NCI-H510A treated with DMSO at 0.1 percent for 48 hours (cell line): ENCODE results near the gene TTLL8.
"Not testable (repeated sequence)": the region's sequence is repeated elsewhere in the genome, so short reads cannot be mapped to it uniquely, and the experiment has no call there.

Experiments used
- DNase-seq: peaks from one replicate; lab custom pipeline; 2025; lab: John Stamatoyannopoulos, UW

Gene TTLL8

DNA sequence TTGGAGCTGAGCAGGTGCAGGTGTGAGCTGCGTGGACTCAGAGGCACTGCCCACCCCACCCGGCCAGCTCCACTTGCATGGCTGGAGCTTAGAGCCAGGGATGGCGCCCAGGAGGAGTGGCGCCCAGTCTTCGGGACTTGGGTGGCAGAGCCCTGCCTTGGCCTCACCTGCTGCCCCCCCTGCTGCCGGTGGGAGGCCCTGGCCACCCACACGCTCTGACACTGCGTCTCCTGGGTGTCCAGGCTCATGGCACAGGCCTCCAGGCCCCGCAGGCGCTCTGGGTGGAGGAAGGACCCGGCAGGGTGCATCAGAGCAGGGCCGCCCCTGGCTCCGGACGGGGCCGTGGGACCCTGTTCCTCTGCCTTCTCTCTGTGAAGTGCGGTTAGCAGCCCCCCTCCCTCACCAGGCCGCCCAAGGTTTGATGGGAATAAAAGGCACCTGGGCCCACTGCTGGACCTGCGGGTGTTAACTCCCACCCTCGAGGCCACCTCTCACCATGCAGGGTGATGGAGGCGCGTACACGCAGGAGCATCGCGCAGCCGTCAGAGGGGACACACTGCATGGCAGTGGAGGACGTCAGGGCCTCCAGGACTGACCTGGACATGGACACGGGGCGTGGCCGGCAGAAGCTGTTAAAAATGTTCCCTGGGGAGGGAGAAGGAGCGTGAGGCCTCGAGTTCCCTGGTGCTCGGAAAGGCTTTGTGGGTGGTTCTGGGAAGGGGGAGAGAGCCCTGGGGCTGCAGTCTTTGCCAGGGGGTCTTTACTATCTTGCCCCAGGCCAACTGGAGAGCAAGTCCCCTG lies 57.3 kb downstream of the TTLL8 start:
- no peak for DNase-seq

DNA sequence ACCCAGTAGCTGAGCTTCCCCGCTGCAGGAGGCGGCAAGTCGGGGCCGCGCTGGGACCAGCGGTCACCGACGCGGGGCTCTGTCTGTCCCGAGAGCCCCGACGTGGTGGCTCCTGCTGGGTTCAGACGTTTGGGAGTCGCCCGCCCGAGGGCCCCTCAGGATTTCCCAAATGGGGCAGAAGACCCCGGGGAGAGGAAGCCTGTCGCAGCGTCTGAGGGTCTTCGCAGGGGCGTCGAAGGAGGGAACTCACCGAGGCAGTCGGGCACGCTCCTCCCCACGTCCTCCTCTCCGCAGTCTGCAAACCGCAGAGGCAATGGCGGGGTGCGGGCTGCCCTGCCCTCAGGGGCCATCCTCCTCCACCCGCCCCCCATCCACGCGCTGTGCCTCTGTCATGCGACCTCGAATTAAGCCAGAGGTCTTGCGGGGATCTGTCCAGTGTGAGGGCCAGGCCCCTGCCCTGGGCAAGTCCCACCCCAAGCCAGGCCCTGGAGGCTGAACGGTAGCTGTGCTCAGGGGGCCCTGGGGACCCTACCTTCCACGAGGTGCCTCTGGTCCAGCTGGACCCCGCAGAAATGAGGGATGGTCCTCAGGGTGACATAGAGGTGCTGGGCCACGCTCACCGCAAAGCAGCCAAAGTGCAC lies 58.0 kb downstream of the TTLL8 start:
- no peak for DNase-seq

DNA sequence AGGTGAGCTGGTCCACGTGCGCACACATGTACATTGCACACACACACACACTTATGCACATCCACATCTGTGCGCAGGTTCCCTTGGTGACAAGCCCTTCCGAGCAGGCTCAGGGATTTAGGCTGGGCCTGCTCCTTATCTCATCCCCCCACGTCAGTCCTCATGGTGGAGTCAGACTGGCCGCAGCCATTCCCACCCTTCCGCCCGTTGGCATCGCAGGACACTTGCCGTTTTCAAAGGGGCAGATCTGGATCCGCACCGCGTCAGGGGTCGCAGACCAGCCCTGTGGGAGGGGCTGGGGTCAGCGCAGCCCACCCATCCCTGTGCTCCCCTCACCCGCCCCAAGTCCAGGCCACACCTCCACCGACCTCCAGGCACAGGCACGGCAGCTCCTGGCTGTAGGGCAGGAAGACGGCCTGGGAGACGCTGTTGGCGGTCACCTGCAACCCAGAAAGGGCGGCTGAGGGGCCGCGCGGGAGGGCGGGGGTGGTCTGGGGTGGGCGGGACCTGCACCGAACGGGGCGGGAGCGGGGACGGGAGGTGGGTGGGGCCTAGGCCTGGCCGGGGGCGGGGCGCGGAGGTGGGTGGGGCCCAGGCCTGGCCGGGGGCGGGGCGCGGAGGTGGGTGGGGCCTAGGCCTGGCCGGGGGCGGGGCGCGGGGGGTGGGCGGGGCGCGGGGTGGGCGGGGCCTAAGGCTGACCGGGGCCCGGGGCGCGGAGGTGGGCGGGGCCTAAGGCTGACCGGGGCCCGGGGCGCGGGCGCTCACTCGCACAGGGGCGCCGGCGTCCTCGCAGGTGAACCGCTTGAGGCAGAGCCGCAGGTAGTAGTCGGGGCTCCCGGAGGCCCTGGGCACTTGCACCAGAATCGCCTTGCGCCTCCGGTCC lies 58.8 kb downstream of the TTLL8 start:
- no peak for DNase-seq

DNA sequence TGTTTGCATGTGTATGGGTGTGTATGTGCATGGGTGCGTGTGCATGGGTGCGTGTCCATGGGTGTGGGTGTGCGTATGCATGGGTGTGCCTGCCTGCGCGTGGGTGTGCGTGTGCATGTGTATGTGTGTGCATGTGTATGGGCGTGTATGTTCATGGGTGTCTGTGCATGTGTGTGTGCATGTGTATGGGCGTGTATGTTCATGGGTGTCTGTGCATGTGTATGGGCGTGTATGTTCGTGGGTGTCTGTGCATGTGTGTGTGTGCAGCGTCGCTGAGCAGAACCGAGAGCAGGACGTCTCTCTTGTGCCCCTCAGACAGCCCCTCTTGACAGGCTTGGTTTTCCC lies 59.4 kb downstream of the TTLL8 start:
- DNase-seq, result no peak

DNA sequence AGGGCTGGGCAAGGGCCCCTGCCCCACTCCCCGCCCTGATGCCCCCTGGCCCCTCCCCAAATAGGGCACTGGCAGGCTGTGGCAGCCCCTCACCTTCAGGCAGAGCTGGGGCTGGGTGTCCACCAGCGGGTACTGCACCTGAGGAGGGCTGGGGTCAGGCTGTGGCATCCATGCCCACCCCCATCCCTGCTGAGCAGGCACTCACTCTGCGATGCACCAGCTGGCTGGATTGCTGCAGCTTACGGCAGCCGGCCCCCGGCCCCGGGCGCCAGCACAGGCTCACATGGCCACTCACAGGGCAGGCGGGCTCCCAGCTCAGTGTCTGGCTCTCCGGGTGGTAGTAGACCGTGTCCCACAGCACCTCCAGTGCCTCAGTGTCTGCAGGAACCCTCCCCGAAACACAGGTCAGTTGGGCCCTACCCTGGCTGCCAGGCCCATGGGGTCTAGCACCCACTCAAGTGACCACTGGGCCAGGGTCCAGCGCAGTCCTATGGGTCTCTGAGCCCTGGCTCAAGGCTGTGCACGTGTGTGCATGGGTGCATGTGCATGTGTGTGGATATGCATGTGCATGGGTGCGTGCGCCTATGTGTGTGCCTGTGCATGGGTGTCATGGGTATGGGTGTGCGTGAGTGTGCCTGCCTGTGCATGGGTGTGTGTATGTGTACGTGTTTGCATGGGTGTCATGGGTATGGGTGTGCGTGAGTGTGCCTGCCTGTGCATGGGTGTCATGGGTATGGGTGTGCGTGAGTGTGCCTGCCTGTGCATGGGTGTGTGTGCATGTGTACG lies 60.0 kb downstream of the TTLL8 start:
- no peak for DNase-seq

DNA sequence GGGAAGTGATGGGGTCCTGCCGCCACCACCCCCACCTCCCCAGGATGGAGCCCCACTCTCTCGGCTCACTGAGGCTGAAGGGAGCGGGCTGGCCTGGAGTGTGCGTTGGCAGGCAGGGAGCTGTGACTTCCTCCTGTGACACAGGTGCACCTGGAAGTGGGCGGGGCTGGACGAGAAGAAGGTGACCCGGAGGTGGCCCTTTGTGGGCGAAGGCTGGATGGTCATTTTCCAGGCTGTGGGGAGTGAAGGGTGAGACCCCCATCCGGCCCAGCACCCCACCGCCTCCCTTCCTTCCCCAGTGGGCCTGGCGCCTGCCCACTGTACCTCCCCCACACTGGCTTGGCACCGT lies 60.9 kb downstream of the TTLL8 start:
- peak; percentile 8 for DNase-seq

DNA sequence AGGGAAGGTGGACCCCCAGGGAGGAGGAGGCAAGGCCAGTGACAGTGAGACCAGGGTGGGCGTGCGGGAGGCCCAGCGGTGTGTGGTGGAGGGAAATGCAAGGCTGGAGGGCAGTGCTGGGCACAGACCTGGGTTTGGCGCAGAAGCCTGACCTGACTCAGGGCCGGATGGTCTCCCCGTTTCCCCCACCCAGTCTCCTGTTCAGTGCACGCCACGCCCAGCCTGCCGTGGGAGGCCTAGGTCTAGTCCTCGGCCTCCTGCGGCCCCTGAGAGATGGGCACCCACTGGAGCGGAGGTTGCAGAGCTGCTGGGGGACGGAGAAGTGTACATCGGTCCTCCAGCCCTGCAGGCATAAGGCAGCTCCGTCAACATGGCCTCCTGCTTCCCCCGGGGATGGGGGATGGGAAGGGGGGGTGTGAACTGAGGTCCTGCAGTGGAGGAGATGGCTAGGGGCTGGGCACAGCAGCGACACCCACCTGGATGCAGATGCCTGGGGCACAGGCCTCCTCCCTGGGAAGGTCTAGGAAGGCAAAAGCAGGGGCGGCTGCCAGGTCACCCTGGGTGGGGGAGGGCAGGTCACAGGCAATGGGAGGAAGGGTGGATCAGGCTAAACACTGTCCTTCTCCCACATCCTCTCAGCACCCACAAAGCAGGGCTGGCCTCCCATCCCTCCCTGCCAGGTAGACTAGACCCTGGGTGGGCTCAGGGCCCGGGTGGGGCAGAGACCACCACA lies 61.4 kb downstream of the TTLL8 start:
- DNase-seq, result no peak

DNA sequence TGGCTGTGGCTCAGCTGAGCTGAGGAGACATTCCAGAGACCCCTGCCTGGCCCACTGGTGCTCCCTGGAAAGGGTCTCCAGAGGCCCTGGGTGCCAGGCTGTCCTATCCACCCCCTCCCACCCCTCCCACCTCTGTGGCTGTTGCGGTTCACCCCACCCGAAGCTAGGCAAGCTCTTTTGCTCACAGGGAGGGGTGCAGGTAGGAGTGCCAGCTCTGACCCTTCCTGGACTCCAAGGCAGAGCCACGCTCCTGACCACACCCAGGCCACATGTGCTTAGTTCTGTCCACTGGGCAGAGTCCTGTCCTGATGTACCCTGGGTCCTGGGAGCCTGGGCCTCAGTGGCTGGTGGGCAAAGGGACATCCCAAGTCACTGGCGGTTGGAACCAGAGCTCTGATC lies 62.0 kb downstream of the TTLL8 start:
- no peak for DNase-seq

DNA sequence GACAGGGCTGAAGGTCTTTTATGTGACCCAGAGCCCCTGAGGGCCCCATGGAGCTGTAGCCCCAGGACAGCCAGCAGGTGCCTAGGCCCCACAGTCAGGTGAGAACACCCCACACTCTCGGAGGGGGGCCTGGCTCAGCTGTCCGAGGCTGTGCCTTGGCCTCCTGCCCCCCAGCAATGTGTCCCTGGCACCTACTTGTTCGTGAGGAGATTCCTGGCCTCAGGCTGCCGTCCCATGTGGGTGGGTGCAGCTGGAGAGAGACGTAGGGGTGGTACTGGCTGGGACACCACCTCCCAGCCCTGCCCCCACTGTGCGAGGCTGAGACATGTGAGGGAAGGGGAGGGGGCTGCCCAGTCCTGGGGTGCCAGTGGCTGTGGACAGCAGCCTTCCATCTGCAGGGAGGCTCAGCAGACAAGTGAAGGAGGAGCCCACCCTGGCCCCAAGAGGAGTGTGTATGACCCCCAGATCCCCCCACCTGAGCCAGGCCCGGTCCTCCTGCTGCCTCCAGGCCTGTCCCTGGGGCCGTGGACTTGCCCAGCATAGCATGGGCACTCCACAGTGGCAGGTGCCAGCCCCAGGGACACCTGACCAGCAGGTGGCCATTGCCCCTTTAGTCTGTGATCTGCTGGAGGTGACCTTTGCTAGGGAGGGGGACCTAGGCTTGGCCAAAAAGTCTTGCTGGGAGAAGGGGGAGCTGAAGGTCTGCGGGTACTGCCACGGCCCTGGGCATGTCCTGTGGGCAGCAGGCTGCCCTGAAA lies 62.6 kb downstream of the TTLL8 start:
- DNase-seq, result no peak

DNA sequence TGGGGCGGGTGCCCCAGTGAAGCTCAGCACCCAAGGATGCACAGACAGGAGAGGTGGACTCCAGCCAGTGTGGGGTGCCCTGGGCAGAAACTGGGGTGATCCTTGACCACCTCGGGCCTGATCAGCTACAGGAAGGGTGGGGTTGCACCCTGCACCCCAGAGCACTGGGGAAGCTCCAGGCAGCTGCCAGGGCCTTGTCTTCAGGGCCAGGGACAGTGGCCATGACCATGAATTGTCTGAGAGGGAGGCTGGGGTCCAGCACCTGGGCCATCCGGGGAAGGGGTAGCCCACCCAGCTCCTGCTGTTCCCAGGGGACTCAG lies 63.1 kb downstream of the TTLL8 start:
- DNase-seq, result no peak

DNA sequence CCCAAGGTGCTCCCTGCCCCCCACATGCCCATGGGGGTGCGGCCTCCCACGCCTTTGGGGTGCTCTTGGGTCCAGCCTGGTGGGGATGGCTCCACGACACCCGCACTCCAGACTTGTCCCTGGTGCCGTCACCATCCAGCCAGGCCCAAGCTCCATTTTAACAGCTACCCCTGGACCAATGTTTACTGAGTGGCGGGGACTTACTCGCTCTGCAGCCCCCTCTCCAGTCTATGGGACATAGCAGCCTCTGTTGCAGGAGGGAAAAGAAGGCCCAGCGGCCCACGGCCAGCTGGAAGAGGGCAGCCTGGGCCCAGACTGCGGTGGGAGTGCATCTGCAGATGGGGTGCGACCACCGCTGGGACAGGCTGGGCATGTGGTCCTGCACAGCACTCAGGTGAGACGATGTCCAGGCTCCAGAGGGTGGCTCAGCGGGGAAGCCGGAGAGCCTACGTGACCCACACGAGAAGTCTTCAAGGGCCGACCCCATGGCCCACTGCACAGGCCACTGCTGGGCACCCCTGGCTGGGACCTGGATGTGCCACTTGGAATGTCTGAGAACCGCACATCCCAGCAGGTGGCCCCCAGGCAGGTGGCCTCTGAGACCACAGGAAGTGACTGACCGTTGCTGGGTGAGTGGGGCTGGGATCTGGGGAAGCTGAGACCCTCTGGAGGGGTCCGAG lies 63.6 kb downstream of the TTLL8 start:
- DNase-seq, result no peak

DNA sequence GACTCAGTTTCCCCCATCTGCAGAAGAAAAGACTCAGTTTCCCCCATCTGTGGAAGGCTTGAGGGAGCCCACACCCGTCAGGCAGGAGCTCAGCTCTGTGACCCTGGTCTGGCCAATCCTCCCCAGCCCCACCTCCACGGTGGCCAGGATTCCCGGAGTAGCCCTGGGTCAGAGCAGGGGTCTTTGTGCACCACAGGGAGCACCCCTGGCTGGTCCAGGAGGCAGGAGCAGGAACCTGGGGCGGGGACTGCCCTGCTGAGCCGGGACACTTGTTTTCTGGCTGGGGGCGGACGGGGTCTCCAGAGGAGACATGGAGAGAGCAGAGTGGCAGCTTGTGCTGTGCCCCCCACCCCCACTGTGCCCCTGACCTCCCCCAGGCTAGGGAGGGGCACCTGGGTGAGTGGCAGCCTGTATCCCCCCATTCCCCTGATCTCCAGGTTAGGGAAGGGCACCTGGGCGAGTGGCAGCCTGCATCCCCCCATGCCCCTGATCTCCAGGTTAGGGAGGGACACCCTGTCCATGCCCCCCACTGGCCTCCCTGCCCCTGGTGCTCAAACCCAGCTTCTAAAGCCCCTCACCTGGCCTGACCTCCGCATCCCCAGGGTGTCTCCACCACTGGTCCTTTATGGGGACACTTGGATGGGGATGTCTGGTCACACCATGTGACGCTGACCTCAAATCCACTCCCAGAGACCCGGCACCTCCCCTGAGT lies 64.3 kb downstream of the TTLL8 start:
- no peak for DNase-seq

DNA sequence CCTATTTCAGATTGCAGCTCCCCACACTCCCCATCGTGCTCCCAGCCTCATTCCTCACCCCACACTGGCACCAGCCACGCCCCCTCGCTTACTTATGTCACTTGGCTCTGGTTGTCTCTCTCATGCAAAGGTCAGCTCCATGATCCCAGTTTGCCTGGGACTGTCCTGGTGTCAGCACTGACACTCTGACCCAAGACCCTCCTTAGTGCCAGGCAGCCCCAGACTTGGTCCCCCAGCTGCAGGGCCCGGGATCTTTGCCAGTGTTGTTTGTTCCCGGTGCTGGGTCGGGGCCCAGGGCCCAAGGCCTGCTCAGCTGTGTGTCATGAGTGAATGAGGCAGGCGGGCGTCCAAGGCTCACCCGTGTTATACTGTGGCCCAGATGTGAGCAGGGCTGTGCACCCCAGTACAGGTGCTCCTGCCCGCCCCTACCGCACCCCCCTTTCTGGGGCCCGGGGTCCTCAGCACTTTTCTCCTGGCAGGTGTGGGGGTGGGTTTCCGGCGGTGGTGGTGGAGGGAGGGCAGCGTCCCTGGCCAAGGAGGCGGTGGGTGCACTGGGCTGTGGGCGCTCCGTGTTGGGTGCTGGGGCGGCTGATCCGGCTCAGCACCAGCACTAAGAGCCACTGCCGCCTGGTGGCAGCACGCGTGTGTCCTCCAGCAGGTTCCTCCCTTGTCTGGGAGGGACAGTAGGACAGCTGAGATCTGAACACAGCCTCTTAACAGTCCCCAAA lies 65.0 kb downstream of the TTLL8 start:
- DNase-seq, result no peak

DNA sequence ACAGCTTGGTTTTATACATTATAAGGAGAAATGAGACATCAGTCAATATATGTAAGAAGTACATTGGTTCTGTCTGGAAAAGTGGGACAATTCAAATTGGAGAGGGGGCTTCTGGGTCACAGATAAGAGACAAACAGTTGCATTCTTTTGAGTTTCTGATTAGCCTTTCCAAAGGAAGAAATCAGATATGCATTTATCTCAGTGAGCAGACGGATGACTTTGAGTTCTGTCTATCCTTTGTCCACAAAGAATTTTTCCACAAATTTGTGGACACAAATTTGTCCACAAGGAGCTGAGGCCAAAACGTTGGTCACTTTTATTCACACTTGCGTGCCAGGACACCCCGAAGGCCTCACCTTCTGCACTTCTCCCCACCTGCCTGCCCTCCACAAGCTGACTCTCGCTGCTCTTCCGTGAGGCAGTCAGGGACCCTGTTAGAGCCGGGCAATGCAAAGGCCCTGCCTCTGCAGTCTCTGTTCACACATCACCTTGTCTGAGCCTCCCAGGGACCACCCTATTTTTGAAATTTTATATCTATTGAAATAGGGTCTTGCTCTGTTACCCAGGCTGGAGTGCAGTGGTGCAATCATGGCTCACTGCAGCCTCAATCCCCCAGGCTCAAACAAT lies 66.1 kb downstream of the TTLL8 start:
- no peak for DNase-seq

DNA sequence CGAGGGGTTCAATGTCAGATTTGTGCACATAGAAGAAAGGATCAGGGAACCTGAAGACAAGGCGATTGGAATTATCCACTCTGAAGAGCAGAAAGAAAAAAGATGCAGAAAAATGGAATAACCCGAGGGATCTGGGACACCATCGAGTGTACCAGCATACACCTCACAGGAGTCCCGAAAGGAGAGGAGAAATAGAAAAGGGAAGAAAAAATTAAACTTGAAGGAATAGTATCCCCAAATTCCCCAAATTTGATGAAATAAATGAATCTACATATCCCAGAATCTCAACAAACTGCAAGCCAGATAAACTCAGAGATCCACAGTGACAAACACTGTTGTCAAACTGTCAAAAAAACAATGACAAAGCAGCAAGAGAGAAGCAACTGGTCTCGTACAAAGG lies 66.9 kb downstream of the TTLL8 start:
- no peak for DNase-seq

DNA sequence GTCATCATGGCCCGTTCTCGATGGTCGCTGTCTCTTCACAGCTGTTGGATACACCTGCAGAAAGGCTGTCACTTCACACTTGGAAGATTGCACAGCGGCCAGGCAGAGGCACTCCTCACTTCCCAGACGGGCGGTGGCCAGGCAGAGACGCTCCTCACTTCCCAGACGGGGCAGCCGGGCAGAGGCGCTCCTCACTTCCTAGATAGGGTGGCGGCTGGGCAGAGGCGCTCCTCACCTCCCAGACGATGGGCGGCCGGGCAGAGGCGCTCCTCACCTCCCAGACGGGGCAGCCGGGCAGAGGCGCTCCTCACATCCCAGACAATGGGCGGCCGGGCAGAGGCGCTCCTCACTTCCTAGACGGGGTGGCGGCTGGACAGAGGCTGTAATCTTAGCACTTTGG lies 68.3 kb downstream of the TTLL8 start:
- not testable (repeated sequence) for DNase-seq

DNA sequence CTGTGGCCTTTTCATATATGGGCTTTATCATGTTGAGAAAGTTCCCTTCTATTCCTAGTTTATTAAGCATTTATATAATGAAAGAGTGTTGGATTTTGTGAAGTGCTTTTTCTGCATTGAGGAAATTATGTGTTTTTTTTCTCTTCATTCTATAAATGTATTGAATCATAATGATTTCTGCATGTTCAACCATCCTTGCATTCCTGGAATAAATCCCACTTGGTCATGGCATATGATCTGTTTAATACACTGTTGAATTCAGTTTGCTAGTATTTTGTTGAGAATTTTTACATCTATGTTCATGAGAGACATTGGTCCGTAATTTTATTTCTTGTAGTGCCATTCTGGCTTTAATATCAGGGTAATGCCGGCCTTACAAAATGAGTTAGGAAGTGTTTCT lies 71.8 kb downstream of the TTLL8 start:
- DNase-seq, result no peak
